GM20000 (cell line): ENCODE results near the gene TNFRSF1B.

ENCODE experiments used
- DNase-seq: peaks from one replicate; pipeline ENCODE4 v3.0.0; 2012; ENCODE audit warnings: low spot score
- TF ChIP-seq, protein P1 (sequence below): IDR thresholded peaks from 2 replicates; pipeline ENCODE4 v1.5.1; 2012; ENCODE audit warnings: mild to moderate bottlenecking, control low read depth; ENCODE audit errors: extremely low read depth, missing control alignments

Gene TNFRSF1B

DNA sequence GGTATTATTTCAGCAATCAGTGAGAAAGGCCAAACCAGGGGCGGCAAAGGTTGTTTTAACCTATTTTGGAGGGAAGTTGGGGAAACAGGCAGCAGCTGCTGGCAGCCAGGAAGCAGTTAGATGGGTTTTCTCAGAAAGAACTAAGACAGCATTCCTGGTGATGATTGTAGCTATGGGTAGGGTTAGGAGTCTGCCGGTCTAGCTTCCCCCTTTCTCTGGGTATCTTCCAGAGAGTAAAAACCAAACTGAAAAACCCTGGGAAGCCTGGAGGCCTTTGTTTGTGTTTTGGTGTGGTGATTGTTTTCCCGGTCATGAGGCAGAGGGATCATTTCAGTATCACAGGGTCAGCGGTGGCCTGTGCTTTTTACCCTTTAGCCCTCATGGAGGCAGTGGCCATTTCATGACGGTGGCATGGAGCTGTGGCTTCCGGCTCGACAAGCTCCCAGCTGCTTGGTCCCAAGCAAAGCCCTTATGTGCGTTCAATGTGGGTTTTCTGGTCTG lies 19.5 kb upstream of the TNFRSF1B start:
- TF ChIP-seq, protein P1, sequence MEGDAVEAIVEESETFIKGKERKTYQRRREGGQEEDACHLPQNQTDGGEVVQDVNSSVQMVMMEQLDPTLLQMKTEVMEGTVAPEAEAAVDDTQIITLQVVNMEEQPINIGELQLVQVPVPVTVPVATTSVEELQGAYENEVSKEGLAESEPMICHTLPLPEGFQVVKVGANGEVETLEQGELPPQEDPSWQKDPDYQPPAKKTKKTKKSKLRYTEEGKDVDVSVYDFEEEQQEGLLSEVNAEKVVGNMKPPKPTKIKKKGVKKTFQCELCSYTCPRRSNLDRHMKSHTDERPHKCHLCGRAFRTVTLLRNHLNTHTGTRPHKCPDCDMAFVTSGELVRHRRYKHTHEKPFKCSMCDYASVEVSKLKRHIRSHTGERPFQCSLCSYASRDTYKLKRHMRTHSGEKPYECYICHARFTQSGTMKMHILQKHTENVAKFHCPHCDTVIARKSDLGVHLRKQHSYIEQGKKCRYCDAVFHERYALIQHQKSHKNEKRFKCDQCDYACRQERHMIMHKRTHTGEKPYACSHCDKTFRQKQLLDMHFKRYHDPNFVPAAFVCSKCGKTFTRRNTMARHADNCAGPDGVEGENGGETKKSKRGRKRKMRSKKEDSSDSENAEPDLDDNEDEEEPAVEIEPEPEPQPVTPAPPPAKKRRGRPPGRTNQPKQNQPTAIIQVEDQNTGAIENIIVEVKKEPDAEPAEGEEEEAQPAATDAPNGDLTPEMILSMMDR = no peak
- DNase-seq = no peak

DNA sequence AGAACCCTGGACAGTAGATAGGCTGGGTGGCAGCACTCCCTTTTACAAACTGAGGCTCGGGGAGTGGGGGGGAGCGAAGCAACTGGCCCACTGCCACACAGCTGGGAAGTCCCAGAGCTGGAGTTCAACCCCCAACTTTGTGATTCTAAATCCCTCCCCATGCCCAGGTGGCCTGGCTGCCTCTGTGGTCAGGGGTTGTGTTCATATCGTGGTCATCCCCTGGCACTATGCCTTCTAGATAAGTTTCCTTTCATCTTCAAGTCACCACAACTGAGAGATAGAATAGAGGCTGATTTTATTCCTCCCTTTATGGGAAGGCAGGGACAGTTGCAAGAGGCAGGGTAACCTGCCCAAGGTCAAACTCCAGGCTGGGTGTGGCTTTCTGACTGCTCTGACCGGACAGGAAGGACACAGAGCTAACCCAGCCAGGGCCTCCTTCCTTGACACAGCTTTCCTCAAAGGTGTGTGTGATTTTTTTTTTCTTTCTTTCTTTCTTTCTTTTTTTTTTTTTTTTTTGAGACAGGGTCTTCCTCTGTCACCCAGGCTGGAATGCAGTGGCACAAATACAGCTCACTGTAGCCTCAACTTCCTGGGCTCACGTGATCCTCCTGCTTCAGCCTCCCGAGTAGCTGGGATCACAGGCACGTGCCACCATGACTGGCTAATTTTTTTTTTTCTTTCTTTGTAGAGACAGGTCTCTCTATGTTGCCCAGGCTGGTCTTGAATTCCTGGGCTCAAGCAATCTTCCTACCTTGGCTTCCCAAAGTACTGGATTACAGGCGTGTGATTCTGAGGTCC lies 18.4 kb upstream of the TNFRSF1B start:
- TF ChIP-seq, protein P1 = no peak
- DNase-seq = no peak

DNA sequence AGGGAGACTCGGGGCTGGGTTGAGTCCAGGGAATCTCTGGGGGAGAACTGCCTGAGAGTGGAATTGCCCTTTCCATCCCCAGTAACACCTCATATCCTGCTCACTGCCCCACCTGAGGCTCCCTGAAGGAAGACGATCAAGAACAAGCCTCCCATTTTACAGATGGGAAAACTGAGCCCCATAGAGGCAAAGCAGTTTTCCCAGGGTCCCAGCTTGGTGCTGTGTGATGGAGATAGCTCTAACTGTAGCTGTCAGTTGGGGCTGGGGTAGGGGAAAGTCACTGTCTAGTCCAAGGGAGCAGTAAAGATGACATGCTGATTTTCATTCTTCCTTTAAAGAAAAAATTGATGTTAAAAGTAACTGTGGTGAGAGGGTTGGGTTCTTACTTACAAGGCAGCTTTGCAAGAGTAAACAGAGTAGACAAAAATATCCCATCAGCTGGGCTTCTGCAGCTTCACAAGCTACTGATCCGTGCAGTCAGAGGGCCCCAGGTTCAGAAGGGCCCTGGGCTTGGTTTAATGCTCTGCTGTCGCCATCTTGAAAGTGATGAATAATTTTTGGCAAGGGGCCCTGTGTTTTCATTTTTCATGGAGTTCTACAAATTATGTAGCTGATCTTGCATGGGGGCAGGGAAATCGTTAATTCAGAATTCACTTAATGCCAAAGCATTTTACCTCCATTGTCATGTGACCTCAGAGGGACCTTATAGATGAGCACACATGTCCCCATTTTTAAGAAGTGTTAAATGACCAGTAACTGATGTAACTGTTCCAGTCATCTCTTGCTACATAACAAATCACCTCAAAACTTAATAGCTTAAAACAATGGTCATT lies 17.6 kb upstream of the TNFRSF1B start:
- DNase-seq = peak; percentile 67
- TF ChIP-seq, protein P1 = no peak

DNA sequence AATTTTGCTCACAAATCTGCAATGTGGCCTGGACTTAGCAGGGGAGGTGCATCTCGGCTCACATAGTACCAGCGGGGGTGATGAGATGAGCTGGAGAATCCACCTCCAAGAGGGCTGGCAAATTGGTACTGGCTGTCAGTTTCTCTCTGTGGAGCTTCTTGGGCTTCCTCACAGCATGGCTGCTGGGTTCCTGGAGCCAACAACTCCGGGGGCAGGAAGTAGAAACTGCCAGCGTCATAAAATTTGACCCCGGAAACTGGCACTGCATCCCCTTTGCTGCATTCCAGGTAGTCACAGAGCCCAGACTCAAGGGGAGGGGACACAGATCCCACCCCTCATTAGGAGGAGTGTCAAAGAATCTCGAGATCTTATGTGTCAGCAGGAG lies 17.0 kb upstream of the TNFRSF1B start:
- TF ChIP-seq, protein P1 = no peak
- no peak for DNase-seq

DNA sequence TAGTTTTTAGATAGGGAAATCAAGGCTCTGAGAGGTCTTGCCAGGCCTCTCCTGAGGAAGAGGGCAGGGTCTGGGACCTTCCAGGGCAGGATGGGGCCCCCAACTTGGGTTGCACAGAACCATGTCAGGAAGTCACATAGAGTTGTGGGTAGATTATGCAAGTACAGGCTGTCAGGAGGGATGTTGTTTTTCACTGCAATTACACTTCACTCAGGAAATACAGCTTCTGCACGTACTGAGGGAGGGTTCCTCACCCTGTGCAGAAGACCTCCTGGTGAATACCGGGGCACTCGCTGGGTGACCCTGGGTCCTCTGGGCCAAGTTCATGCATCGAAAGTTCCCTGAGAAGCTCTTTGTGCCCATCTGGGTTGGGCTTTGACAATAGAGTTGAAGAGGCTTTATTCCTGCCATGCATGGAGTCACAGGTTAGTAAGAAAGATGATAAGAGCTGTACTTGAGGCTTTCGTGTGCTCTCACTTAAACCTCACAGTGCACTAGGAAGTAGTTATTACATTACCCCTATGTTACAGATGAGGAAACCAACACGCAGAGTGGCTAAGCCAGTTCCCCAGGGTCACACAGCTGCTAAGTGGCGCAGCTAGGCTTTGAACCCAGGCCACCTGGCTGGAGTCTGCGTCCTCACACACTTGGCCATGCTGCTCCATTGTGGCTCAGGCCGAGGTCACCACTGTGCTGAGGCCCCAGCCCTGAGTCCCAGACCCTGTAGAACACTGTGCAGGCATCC lies 16.2 kb upstream of the TNFRSF1B start:
- TF ChIP-seq, protein P1 = no peak

DNA sequence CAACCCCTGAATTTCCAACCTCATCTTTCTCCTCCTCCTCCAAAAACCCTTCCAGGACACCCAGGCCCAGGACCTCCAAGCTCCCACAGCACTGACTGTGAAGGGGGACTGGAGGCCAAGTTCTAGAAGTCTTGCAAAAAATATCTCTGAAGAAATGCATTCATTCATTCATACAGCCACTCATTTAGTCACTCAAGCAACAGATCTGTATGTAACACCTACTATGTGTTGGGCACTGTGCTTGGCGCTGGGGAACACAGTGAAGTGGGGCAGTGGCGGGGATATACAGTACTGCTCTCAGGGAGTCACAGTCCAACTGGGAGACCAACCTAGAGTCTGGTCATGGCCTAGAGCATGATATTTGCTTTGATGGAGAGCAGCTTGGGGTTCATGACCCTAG lies 15.3 kb upstream of the TNFRSF1B start:
- DNase-seq = no peak
- TF ChIP-seq, protein P1 = no peak

More for the DNA sequence above, 16.2 kb upstream of the TNFRSF1B start:
- no peak for DNase-seq
